ENCODE data around the gene C3orf38.

C3orf38 gene

GRCh38 chr3:88131695-88132094, 18.1 kb upstream of the C3orf38 start:
- no peak overlapping the region for H3K27ac ChIP-seq (ENCODE audit: poor library complexity, severe bottlenecking)
- H3K4me1 ChIP-seq (ENCODE audit: insufficient read depth, poor library complexity, severe bottlenecking), result no peaks in the 10 kb centered on the region
- no peak for ATAC-seq (ENCODE audit: low read depth)
- TF ChIP-seq CTCF (IDR thresholded peaks at IDR 0.05; ENCODE audit: poor library complexity, severe bottlenecking), result no peak
- no peak overlapping the region for H3K4me3 ChIP-seq (ENCODE audit: severe bottlenecking)
- H3K27me3 ChIP-seq (ENCODE audit: insufficient read depth, poor library complexity, severe bottlenecking), result no peaks in the 10 kb centered on the region
- peaks cover 55% of the 10 kb centered on the region for H3K36me3 ChIP-seq (ENCODE audit: low read depth)
- DNase-seq (ENCODE audit: low spot score), result no peak
- H3K9me3 ChIP-seq (ENCODE audit: severe bottlenecking), result no peaks in the 10 kb centered on the region

GRCh38 chr3:88132894-88133293, 16.9 kb upstream of the C3orf38 start:
- TF ChIP-seq CTCF (IDR thresholded peaks at IDR 0.05; ENCODE audit: poor library complexity, severe bottlenecking), result no peak
- peaks cover 63% of the 10 kb centered on the region for H3K36me3 ChIP-seq (ENCODE audit: low read depth)
- ATAC-seq (ENCODE audit: low read depth) (no peak), DNase-seq (ENCODE audit: low spot score) (no peak)
- peaks cover 7% of the 10 kb centered on the region for H3K4me1 ChIP-seq (ENCODE audit: insufficient read depth, poor library complexity, severe bottlenecking)
- no peak overlapping the region for H3K4me3 ChIP-seq (ENCODE audit: severe bottlenecking)
- no peaks in the 10 kb centered on the region for H3K9me3 ChIP-seq (ENCODE audit: severe bottlenecking)
- H3K27me3 ChIP-seq (ENCODE audit: insufficient read depth, poor library complexity, severe bottlenecking), result no peaks in the 10 kb centered on the region
- H3K27ac ChIP-seq (ENCODE audit: poor library complexity, severe bottlenecking), result no peak overlapping the region

- no peak for TF ChIP-seq CTCF (IDR thresholded peaks at IDR 0.05; ENCODE audit: poor library complexity, severe bottlenecking)
- H3K27ac ChIP-seq (ENCODE audit: poor library complexity, severe bottlenecking), result no peak overlapping the region
- no peaks in the 10 kb centered on the region for H3K27me3 ChIP-seq (ENCODE audit: insufficient read depth, poor library complexity, severe bottlenecking)
- H3K4me3 ChIP-seq (ENCODE audit: severe bottlenecking), result no peak overlapping the region
- DNase-seq (ENCODE audit: low spot score) (no peak), ATAC-seq (ENCODE audit: low read depth) (no peak)
- H3K9me3 ChIP-seq (ENCODE audit: severe bottlenecking), result no peaks in the 10 kb centered on the region
- H3K36me3 ChIP-seq (ENCODE audit: low read depth), result peaks cover 72% of the 10 kb centered on the region
- peaks cover 11% of the 10 kb centered on the region for H3K4me1 ChIP-seq (ENCODE audit: insufficient read depth, poor library complexity, severe bottlenecking)
These were observed 16.0 kb upstream of the C3orf38 start for GRCh38 chr3:88133711-88134263.

GRCh38 chr3:88137836-88138235, 11.9 kb upstream of the C3orf38 start:
- peaks cover 32% of the 10 kb centered on the region for H3K4me1 ChIP-seq (ENCODE audit: insufficient read depth, poor library complexity, severe bottlenecking)
- H3K27ac ChIP-seq (ENCODE audit: poor library complexity, severe bottlenecking), result peak overlapping the region; percentile 14
- H3K36me3 ChIP-seq (ENCODE audit: low read depth), result peaks cover 76% of the 10 kb centered on the region
- no peaks in the 10 kb centered on the region for H3K27me3 ChIP-seq (ENCODE audit: insufficient read depth, poor library complexity, severe bottlenecking)
- DNase-seq (ENCODE audit: low spot score), result no peak
- no peak overlapping the region for H3K4me3 ChIP-seq (ENCODE audit: severe bottlenecking)
- no peak for TF ChIP-seq CTCF (IDR thresholded peaks at IDR 0.05; ENCODE audit: poor library complexity, severe bottlenecking)
- peak; percentile 50; the same call in 2 of the 3 replicates for ATAC-seq (ENCODE audit: low read depth)
- H3K9me3 ChIP-seq (ENCODE audit: severe bottlenecking), result no peaks in the 10 kb centered on the region

GRCh38 chr3:88141458-88142083, 8.2 kb upstream of the C3orf38 start:
- H3K9me3 ChIP-seq (ENCODE audit: severe bottlenecking), result no peaks in the 10 kb centered on the region
- H3K27ac ChIP-seq (ENCODE audit: poor library complexity, severe bottlenecking), result peak overlapping the region; percentile 90
- H3K27me3 ChIP-seq (ENCODE audit: insufficient read depth, poor library complexity, severe bottlenecking), result no peaks in the 10 kb centered on the region
- DNase-seq (ENCODE audit: low spot score) (no peak), ATAC-seq (ENCODE audit: low read depth) (peak; percentile 86)
- no peak overlapping the region for H3K4me3 ChIP-seq (ENCODE audit: severe bottlenecking)
- H3K36me3 ChIP-seq (ENCODE audit: low read depth), result peaks cover 45% of the 10 kb centered on the region
- no peak for TF ChIP-seq CTCF (IDR thresholded peaks at IDR 0.05; ENCODE audit: poor library complexity, severe bottlenecking)
- H3K4me1 ChIP-seq (ENCODE audit: insufficient read depth, poor library complexity, severe bottlenecking), result peaks cover 35% of the 10 kb centered on the region

Measured in RWPE2 (cell line).